GM23338 (cell line): ENCODE results near the gene BMPR1B. TPM values are rescaled to one million over a fixed set of nuclear protein-coding genes. Genes with fewer than 3 reads are reported as not detected.

Source experiments
- ATAC-seq: fragments of 200-7000 bp; cut with Tn5 transposase; 3 replicates; pipeline ENCODE4 v1.9.1; 2020
- DNase-seq: peaks from one replicate; pipeline ENCODE4 v3.0.0-alpha.2; 2015; ENCODE audit warnings: low spot score
- H2AFZ ChIP-seq: fragments of 200-600 bp; sonication (generic); 2 replicates; pipeline ENCODE4 v1.8.0; 2016; ENCODE audit warnings: antibody characterized with exemption, mild to moderate bottlenecking, moderate library complexity
- H3F3A ChIP-seq: fragments of 200-600 bp; sonication (generic); replicated peaks from 2 replicates; pipeline ENCODE4 v1.8.0; 2017; ENCODE audit warnings: antibody characterized with exemption, mixed run types, low read depth
- H3K27ac ChIP-seq: fragments of 200-600 bp; sonication (generic); 2 replicates; pipeline ENCODE4 v1.6.1; 2016; ENCODE audit warnings: low read depth
- H3K27me3 ChIP-seq: fragments of 200-600 bp; sonication (generic); 2 replicates; pipeline ENCODE4 v1.8.0; 2016; ENCODE audit warnings: mild to moderate bottlenecking, mixed run types, moderate library complexity; ENCODE audit not compliant: insufficient read depth
- H3K36me3 ChIP-seq: fragments of 200-600 bp; sonication (generic); 2 replicates; pipeline ENCODE4 v1.8.0; 2016; ENCODE audit warnings: mild to moderate bottlenecking; ENCODE audit not compliant: insufficient read depth
- H3K4me1 ChIP-seq: fragments of 200-600 bp; sonication (generic); 2 replicates; pipeline ENCODE4 v1.8.0; 2016; ENCODE audit warnings: mild to moderate bottlenecking, moderate library complexity; ENCODE audit not compliant: insufficient read depth
- H3K4me2 ChIP-seq: fragments of 200-600 bp; sonication (generic); 2 replicates; pipeline ENCODE4 v1.7.1; 2017; ENCODE audit warnings: mixed run types
- H3K4me3 ChIP-seq: fragments of 200-600 bp; sonication (generic); 2 replicates; pipeline ENCODE4 v1.6.1; 2016; ENCODE audit warnings: mixed run types
- H3K79me2 ChIP-seq: fragments of 200-600 bp; sonication (generic); replicated peaks from 2 replicates; pipeline ENCODE4 v1.8.0; 2017; ENCODE audit warnings: mild to moderate bottlenecking; ENCODE audit not compliant: insufficient read depth
- H3K9me2 ChIP-seq: fragments of 200-600 bp; sonication (generic); 2 replicates; pipeline ENCODE4 v1.8.0; 2017; ENCODE audit not compliant: insufficient read depth
- H4K20me1 ChIP-seq: fragments of 200-600 bp; sonication (generic); replicated peaks from 2 replicates; pipeline ENCODE4 v1.8.0; 2017; ENCODE audit warnings: mild to moderate bottlenecking; ENCODE audit not compliant: insufficient read depth
- H3K27ac Mint-ChIP-seq: 2 replicates; pipeline ENCODE4 v1.8.0; 2020; ENCODE audit warnings: inconsistent platforms, mild to moderate bottlenecking, moderate library complexity, mixed read lengths
- H3K27me3 Mint-ChIP-seq: 3 replicates; pipeline ENCODE4 v1.8.0; 2022; ENCODE audit warnings: low read depth, mild to moderate bottlenecking, moderate library complexity, mixed read lengths, inconsistent platforms; ENCODE audit not compliant: insufficient read depth, poor library complexity
- H3K36me3 Mint-ChIP-seq: 3 replicates; pipeline ENCODE4 v1.8.0; 2021; ENCODE audit warnings: low read depth, mild to moderate bottlenecking, inconsistent platforms, moderate library complexity, mixed read lengths
- H3K4me1 Mint-ChIP-seq: 3 replicates; pipeline ENCODE4 v1.8.0; 2020; ENCODE audit warnings: mild to moderate bottlenecking, inconsistent platforms, mixed read lengths
- H3K4me3 Mint-ChIP-seq: 3 replicates; pipeline ENCODE4 v1.8.0; 2021; ENCODE audit warnings: moderate library complexity, mild to moderate bottlenecking, inconsistent platforms, mixed read lengths
- H3K9me3 Mint-ChIP-seq: 3 replicates; pipeline ENCODE4 v1.8.0; 2020; ENCODE audit warnings: moderate library complexity, mild to moderate bottlenecking, inconsistent platforms, mixed read lengths
- CREB1 ChIP-seq: fragments of 250-450 bp; sonication (Bioruptor Pico); IDR thresholded peaks from 2 replicates; pipeline ENCODE4 v1.5.0; 2020; ENCODE audit warnings: low read depth, mild to moderate bottlenecking, moderate library complexity
- ETS1 ChIP-seq: IDR thresholded peaks from 2 replicates; pipeline ENCODE4 v1.6.1; 2016; ENCODE audit warnings: antibody characterized with exemption
- EZH2 ChIP-seq: fragments of 200-600 bp; sonication (generic); IDR thresholded peaks from one replicate; pipeline ENCODE4 v1.8.0; 2017; ENCODE audit warnings: antibody characterized with exemption, mild to moderate bottlenecking, low read depth; ENCODE audit not compliant: unreplicated experiment
- JUNB ChIP-seq: IDR thresholded peaks from one replicate; pipeline ENCODE4 v1.6.1; 2016; ENCODE audit warnings: antibody characterized with exemption; ENCODE audit not compliant: unreplicated experiment
- NANOG ChIP-seq: IDR thresholded peaks from 2 replicates; pipeline ENCODE4 v1.6.1; 2016; ENCODE audit warnings: antibody characterized with exemption, borderline replicate concordance
- POLR2AphosphoS5 ChIP-seq: IDR thresholded peaks from 2 replicates; pipeline ENCODE4 v1.6.1; 2016; ENCODE audit warnings: antibody characterized with exemption, low read depth
- REST ChIP-seq: IDR thresholded peaks from one replicate; pipeline ENCODE4 v1.6.1; 2018; ENCODE audit warnings: antibody characterized with exemption; ENCODE audit not compliant: unreplicated experiment
- STAT1 ChIP-seq: IDR thresholded peaks from one replicate; pipeline ENCODE4 v1.6.1; 2016; ENCODE audit warnings: antibody characterized with exemption; ENCODE audit not compliant: unreplicated experiment
- ZNF114 ChIP-seq: fragments of 250-450 bp; sonication (Bioruptor Pico); IDR thresholded peaks from 2 replicates; pipeline ENCODE4 v1.5.0; 2020; ENCODE audit warnings: mild to moderate bottlenecking, moderate library complexity
- ZNF331 ChIP-seq: fragments of 250-450 bp; sonication (Bioruptor Pico); IDR thresholded peaks from 2 replicates; pipeline ENCODE4 v1.5.0; 2020; ENCODE audit warnings: low read depth, mild to moderate bottlenecking, moderate library complexity
- polyA plus RNA-seq: library from polyadenylated mRNA; unstranded; fragments of >200 nt; fragmentation: Nextera tagmentation; extraction: Ambion mirVana; gene quantifications from 2 replicates; pipeline ENCODE4 v1.2.1, GENCODE V29; 2016
- total RNA-seq: library from RNA; depleted of rRNA; stranded (reverse); fragments of >200 nt; shearing (Covaris generic); gene quantifications from 2 replicates; pipeline ENCODE4 v1.2.3, GENCODE V29; 2014
- TF ChIP-seq, protein P1 (sequence below): fragments of 250-450 bp; sonication (Bioruptor Pico); IDR thresholded peaks from 2 replicates; pipeline ENCODE4 v1.5.0; 2020; ENCODE audit warnings: mild to moderate bottlenecking, moderate library complexity

BMPR1B gene
- total and polyA plus RNA-seq, 2 experiments from 2014 or later, result 0.48 to 1.0 TPM

- TF ChIP-seq REST (no peak), STAT1 (no peak), NANOG (no peak)
Measured at GRCh38 chr4:94827481-94828110, 69.8 kb downstream of the BMPR1B start (continued).

DNA sequence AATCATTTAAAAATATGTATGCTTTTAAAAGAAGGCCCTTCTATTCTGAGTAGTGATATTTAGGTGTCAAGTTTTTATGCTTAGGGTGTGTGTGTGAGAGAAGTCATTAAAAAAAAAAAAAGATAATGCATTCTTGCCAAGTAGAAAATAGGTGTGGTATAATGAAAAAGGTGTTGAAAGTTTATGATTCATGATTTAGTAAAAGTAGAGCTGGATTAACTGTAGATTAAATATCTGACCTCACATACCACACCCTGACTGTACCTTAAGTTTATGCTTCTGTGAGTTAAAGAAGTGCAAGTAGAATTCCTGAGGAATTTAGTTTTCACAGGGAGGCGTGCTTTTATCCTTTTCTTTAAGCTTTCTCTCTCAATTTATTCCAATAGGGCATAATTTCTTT lies 71.1 kb downstream of the BMPR1B start:
- H3K27ac ChIP-seq, result no peak overlapping the region
- Mint-ChIP-seq H3K27me3 (peaks cover 4% of the 10 kb centered on the region), H3K9me3 (no peaks in the 10 kb centered on the region), H3K4me1 (peaks cover 15% of the 10 kb centered on the region), H3K4me3 (no peak overlapping the region), H3K36me3 (no peaks in the 10 kb centered on the region), H3K27ac (no peak overlapping the region)
- no peak overlapping the region for H2AFZ ChIP-seq
- H3K79me2 ChIP-seq, result no peaks in the 10 kb centered on the region
- no peaks in the 10 kb centered on the region for H3F3A ChIP-seq
- H3K36me3 ChIP-seq, result no peaks in the 10 kb centered on the region
- H3K4me1 ChIP-seq, result no peaks in the 10 kb centered on the region
- no peaks in the 10 kb centered on the region for H3K9me2 ChIP-seq
- H4K20me1 ChIP-seq, result no peaks in the 10 kb centered on the region
- DNase-seq (no peak), ATAC-seq (no peak)
- no peaks in the 10 kb centered on the region for H3K27me3 ChIP-seq
- H3K4me2 ChIP-seq, result no peak overlapping the region
- H3K4me3 ChIP-seq, result no peak overlapping the region
- TF ChIP-seq STAT1, result no peak
- TF ChIP-seq CREB1 (CRISPR knock-in tag), result no peak
- no peak for TF ChIP-seq ETS1
- TF ChIP-seq EZH2, result no peak
- no peak for TF ChIP-seq REST
- no peak for TF ChIP-seq POLR2AphosphoS5
- TF ChIP-seq JUNB, result no peak
- TF ChIP-seq ZNF114 (CRISPR knock-in tag), result no peak
- TF ChIP-seq ZNF331, result no peak
- TF ChIP-seq, protein P1, sequence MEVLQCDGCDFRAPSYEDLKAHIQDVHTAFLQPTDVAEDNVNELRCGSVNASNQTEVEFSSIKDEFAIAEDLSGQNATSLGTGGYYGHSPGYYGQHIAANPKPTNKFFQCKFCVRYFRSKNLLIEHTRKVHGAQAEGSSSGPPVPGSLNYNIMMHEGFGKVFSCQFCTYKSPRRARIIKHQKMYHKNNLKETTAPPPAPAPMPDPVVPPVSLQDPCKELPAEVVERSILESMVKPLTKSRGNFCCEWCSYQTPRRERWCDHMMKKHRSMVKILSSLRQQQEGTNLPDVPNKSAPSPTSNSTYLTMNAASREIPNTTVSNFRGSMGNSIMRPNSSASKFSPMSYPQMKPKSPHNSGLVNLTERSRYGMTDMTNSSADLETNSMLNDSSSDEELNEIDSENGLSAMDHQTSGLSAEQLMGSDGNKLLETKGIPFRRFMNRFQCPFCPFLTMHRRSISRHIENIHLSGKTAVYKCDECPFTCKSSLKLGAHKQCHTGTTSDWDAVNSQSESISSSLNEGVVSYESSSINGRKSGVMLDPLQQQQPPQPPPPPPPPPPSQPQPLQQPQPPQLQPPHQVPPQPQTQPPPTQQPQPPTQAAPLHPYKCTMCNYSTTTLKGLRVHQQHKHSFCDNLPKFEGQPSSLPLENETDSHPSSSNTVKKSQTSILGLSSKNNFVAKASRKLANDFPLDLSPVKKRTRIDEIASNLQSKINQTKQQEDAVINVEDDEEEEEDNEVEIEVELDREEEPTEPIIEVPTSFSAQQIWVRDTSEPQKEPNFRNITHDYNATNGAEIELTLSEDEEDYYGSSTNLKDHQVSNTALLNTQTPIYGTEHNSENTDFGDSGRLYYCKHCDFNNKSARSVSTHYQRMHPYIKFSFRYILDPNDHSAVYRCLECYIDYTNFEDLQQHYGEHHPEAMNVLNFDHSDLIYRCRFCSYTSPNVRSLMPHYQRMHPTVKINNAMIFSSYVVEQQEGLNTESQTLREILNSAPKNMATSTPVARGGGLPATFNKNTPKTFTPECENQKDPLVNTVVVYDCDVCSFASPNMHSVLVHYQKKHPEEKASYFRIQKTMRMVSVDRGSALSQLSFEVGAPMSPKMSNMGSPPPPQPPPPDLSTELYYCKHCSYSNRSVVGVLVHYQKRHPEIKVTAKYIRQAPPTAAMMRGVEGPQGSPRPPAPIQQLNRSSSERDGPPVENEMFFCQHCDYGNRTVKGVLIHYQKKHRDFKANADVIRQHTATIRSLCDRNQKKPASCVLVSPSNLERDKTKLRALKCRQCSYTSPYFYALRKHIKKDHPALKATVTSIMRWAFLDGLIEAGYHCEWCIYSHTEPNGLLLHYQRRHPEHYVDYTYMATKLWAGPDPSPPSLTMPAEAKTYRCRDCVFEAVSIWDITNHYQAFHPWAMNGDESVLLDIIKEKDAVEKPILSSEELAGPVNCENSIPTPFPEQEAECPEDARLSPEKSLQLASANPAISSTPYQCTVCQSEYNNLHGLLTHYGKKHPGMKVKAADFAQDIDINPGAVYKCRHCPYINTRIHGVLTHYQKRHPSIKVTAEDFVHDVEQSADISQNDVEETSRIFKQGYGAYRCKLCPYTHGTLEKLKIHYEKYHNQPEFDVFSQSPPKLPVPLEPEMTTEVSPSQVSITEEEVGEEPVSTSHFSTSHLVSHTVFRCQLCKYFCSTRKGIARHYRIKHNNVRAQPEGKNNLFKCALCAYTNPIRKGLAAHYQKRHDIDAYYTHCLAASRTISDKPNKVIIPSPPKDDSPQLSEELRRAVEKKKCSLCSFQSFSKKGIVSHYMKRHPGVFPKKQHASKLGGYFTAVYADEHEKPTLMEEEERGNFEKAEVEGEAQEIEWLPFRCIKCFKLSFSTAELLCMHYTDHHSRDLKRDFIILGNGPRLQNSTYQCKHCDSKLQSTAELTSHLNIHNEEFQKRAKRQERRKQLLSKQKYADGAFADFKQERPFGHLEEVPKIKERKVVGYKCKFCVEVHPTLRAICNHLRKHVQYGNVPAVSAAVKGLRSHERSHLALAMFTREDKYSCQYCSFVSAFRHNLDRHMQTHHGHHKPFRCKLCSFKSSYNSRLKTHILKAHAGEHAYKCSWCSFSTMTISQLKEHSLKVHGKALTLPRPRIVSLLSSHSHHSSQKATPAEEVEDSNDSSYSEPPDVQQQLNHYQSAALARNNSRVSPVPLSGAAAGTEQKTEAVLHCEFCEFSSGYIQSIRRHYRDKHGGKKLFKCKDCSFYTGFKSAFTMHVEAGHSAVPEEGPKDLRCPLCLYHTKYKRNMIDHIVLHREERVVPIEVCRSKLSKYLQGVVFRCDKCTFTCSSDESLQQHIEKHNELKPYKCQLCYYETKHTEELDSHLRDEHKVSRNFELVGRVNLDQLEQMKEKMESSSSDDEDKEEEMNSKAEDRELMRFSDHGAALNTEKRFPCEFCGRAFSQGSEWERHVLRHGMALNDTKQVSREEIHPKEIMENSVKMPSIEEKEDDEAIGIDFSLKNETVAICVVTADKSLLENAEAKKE (CRISPR knock-in tag), result no peak
